ENCODE data around the gene FAM171A1. TPM values are rescaled to one million over a fixed set of nuclear protein-coding genes. Genes with fewer than 3 reads are reported as not detected.

The FAM171A1 gene
- total RNA-seq, 1 donor from 2014 or later: 8.6 TPM

DNA sequence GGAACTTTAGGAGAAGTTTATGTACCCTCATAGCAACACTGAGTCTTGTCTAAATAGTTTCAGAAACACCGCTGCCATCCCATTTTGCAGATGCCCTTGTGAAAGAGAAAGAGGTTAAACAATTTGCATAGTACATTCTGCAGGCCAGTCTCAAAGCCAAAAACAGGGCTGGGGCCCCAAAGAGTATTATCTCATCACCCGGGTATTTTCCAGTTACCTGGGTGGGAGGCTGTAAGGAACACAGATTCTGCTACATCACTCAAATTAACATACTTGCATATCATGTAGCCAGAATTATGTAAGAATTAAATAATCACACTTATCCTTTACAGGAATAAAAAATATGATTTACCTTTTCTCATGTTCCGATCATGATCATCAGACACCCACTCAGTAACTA, 3.1 kb upstream of the FAM171A1 start:
- no peak for DNase-seq (ENCODE audit: low spot score)
- ATAC-seq: no peak

DNA sequence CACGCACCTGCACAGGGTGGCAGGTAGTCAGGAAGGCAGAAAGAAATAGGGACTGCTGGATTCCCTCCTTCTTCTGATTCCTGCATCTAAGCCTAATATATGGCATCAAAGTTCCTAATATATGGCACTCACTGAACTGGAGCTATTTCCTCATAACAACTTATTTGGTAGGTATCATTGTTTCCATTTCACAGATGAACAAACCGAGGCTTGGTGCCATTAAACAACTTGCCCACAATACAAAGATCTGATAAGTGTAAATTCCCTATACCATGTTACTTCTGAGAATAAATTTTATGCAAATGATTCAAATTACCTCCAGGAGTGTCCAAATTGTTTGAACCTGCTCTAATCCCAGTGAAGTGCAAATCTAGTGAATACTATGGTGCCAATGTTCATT, 2.1 kb upstream of the FAM171A1 start:
- DNase-seq (ENCODE audit: low spot score) (no peak), ATAC-seq (no peak)

DNA sequence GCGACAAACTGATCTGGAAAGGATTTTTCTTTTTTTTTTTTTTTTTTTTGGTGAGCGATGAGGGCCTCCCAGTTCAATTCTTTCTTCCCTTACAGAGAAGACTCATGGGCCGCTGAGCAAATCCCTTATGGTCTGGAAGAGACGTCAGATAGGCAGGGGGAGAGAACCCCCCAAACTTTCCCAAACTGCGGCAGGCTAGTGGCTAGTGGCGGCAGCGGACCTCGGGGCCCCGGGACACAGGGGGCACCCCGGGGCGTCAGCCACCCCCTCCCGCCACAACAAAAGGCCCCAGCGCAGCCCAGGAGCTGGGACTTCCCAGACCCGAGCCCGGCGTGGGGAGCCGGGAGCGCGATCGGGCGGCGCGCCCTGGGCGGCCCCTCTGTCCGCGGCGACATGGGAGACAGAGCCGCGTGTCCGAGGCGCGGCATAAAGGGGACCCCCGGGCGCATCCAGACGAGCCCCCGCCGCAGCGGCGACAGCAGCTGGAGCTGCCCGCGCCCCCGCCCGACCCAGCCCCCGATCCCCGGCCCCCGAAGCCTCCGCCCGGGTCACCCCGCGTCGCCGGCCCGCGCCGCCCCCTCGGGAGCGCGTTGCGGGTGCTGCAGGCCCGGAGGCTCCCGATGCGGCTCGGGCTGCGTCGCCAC, 755 bp downstream of the FAM171A1 start:
- DNase-seq (ENCODE audit: low spot score) (no peak), ATAC-seq (peak; percentile 56)

DNA sequence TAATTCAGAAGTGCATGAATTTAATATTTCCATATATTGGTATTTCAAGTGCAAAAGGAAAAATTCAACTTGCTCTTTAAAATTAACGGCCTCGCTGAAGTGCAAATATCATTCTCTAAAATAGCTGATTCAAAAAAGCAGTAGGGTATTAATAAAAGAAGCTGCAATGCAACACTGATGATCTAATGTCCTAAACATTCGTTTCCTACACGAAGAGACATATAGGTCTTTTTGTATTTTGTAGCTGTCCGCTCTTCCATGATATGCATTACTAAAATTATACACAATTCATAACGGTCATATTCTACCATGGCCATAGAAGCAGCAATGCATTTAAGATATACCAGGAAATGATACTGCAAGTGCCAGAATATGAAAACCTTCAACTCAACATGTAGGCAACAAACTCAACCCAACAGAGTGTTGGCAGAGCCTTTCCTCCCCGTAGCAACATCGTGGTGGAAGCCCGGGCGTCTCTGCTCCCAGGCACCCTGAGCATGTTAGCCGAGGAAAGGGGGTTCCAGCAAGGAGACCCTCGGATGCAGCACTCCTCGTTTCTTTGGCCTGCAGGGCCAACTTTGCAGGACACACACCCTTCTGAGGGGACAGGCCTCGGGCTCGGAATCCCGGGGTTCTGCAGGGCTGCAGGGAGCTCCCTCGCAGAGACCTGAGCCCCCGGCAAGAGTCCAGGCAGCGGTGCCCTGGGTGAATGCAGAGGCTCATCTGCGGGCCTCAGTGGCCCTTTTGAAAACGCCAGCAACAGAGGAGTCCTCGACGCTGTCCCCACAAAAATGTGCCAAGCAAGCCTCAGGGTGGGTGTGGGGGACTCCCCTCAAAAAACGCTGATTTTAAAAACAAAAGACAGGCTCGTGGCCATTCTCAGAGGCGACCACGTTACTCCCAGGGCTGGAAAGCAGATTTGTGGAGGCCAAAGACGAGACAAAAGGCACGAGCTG, 1.6 kb downstream of the FAM171A1 start:
- DNase-seq (ENCODE audit: low spot score): no peak

DNA sequence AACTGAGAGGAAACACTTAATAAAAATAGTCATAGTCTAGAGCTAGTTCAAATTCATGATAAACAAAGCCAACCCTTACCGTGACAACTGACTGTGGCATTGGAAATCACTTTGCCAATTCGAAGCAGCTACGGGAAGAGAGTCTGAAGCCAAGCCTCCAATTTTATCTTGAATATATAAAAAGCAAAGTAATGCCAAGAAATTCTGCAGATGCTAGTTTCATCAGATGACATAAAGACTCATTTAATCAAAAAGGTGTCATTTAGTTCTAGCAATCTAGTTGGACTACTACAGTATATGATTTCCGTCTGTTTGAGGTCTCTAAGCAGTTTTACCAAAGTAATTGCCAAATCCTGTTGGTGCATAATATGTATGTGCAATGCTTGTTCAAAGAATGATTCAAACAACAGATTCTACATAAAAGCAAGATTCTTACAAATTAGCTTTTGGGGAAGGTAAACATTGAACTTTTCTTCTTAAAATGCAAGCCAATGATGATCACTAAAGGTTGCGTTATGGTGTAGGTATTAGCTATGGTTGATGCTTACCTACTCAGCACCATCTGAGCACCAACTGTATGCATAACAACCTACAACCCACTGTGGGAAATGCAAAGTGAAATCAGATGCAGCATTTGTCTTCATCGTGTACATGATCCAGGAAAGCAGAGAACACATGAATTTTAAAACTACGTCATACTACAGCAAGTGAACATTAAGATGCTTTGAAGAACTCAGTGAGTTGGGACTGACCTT, 2.8 kb downstream of the FAM171A1 start:
- DNase-seq (ENCODE audit: low spot score): no peak
- ATAC-seq: no peak

More for the DNA sequence above, 1.6 kb downstream of the FAM171A1 start:
- ATAC-seq: no peak

DNA sequence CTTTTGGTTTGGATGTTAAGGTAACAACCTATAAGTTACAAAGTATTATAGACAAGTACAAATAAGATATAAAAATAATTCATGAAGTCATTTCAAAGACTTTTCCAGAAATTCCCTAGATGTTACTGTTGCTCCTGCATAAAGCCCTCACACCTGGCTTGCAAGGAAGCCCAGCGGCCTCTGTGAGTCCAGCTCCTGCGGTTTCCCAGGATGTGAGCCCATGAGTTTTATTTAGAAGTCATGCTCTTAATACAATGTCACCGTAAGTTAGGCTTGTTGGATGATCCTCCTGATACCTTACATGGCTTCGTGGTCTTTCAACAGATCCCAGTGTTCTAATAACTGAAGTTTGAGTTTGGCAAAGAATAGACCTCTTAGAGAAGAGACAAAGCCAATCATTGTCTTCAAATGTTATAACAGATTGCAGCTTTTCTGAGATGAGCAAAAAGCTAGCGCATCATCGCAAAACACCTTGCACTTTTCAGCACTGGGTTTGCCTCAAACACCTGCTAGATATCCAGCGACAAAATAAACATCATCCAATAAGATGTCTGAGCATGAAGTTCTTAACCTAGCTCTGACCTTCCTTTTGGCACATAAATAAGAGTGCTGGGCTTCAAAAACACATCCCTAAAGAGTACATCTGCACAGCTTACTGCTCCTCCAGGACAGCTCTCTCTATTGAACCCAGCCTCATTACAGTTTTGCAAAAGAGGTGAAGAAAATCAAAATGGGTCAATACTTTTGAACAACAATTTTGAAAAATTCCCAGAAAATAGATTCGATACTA, 3.6 kb downstream of the FAM171A1 start:
- DNase-seq (ENCODE audit: low spot score) (no peak), ATAC-seq (no peak)

DNA sequence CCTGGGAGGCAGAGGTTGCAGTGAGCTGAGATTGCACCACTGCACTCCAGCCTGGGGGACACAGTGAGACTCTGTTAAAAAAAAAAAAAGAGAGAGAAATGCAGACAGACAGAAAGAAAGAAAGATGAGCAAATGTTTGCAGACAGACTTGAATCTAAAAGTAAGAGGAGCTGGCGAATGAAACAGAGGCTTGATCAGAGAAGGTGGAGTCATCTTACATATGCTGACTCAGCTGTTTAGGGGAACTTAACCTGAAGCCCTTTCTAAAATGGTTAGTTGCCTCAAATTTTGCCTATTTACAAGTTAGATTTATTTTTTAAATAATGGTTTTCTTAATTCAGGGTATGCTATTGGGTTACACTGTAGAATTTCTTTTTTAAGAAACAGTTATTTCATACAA, 5.4 kb downstream of the FAM171A1 start:
- no peak for DNase-seq (ENCODE audit: low spot score)
- ATAC-seq: no peak

DNA sequence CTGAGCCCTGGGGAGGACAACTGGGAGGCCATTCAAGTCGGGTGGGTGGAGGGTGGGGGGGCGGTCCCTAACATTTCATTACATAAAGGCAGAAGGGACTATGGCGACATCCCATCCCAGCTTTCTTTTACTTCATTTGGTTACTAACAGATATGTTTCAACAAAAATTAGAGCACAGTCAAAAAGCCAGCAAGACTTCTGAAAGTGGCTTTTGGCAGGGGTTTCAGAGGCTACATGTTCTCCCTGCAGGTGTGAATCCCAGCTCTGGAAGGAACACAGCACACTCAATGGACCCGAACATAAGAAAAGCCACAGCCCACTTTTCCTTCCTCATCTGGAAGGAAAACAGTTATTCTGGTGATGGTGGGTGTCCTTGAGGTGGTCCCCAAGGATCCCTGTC, 7.1 kb downstream of the FAM171A1 start:
- DNase-seq (ENCODE audit: low spot score) (no peak), ATAC-seq (no peak)

DNA sequence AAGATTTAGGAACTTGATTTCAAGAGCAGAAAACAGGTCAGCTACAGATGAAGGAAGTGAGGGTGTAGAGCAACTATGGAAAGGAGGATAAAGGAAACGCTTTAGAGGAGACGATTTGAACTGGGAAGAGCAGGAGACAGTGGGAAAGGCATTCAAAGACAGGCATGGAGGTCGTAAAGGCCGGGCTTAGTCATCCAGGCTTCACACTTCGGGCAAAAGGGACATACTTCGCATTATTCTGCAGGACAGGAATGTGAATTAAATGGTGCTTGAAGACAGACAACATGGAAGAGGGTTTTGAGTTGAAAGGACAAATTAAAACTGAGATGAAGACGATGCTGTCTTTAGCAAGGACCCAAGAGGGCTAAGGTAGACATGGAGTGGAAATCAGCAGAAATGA, 8.1 kb downstream of the FAM171A1 start:
- DNase-seq (ENCODE audit: low spot score) (no peak), ATAC-seq (no peak)

DNA sequence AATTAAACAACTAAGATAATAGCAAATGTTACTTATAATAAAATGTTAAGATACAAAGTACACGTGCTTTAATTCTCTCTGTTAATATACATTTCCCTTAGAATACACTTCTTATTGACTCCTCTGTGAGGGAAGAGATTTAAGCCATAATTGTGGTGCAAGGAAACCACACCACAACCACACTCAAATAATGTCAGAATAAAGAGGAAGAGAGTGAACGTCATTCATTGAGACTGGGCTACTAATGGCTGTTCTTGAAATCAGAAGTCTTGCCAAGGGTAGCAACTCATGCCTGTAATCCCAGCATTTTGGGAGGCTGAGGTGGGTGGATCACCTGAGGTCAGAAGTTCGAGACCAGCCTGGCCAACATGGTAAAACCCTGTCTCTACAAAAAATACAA, 10.0 kb downstream of the FAM171A1 start:
- ATAC-seq: no peak
- no peak for DNase-seq (ENCODE audit: low spot score)

DNA sequence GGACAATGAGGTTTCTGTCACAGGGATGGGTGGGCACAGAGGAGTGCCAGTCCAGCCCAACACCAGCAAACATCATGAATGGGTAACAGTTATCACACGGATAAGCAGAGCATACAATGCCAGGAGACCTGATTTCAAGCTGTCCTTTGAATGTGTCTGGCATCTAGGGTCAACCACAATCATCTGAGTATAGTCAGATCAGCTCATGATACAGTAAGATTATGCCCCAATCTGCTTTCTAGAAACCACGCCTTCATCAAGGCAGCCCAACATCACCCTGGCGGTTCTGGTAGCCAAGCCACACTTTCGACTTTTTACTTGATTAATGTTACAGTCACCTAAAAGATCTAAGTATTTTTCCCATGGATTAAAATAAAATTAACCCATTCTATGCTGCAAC, 10.5 kb downstream of the FAM171A1 start:
- no peak for DNase-seq (ENCODE audit: low spot score)
- ATAC-seq: no peak

DNA sequence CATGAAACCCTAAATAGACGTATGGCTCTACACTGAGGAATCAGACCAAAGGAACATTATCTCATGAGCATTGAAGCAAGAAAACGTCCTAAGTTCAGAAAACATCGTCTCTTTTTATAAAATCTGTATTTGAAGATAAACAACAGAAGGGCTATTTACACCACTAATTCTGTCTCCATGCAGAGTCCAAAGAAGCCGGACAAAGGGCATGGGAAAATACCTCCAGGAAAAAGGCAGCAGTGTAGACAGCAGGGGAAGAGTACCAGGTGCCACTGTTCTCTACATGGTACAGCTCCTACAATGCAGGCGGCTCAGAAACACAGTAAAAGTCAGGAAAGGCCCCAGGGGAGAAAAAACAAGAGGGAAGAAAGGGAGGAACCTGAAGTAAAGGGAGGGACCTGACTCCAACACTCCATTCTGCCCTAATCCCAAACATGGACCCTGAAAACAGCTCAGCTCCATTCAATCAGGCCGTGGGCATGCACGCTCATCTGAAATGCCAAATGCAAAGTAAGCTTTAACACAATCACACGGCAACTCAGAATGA, 17.5 kb downstream of the FAM171A1 start:
- DNase-seq (ENCODE audit: low spot score) (no peak), ATAC-seq (peak; percentile 73)

DNA sequence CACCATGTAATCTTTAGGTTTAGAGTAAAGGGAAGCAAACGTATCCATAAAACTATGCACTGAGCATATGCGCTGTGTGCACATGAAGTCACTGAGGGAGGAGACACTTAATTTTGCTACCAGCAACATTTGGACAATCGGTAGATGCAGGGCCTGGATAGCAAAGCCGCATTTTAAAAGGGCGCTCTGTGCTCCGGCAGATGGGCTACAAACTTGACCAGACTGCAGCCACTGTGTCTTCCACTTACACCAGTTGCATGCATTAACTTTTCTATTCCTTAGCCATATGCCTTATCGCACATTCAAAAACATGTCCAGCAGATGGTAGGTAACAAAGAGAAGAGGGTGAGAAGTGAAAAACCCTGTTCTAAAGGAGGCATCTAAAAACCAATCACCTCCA, 18.3 kb downstream of the FAM171A1 start:
- no peak for ATAC-seq

DNA sequence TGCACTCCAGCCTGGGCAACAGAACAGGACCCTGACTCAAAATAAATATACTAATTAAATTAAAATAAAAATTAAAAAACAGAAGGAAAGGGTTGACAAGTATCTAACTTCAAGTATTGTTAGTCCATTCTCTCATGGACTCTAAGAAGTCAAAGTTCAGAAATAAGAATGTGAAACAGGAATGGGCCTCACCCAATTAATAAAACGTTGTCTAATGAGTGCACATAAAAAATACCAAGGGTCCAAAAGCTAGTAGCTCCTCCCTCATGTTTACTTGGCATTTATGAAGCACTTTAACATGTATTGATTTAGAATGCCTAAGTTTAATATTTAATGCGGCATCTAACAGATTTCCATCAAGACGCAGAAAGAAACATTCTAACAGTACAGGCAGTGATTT, 18.9 kb downstream of the FAM171A1 start:
- ATAC-seq (no peak), DNase-seq (ENCODE audit: low spot score) (no peak)

More for the DNA sequence above, 18.3 kb downstream of the FAM171A1 start:
- no peak for DNase-seq (ENCODE audit: low spot score)

DNA sequence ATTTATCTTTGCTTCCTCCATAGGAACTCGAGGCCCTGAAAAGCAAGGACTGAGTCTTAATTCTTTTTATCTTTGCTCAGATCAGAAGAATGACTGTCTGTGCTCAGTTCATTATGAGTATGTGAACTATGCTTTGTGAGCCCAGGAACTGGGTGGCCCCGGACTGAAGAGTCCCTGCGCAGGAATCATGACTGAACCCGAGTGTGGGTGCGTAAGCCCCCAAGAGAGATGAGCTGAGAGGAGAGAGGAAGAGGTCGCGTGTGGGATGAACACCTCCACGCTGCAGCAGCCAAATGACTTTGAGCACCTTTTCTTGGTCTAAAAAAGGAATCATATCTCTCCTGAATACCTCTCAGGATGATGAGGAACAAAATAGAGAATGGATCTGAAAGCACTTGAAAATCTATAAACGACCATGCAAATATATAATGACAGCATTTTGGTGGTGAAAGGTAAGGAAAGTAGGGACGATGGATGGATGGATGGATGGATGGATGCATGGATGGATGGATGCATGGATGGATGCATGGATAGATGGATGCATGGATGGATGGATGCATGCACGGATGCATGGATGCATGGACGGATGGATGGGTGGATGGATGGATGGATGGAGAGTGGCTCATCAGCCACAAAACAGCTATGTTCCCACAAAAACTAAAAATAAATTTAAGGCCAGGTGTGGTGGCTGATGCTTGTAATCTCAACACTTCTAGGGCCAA, 19.8 kb downstream of the FAM171A1 start:
- no peak for ATAC-seq

DNA sequence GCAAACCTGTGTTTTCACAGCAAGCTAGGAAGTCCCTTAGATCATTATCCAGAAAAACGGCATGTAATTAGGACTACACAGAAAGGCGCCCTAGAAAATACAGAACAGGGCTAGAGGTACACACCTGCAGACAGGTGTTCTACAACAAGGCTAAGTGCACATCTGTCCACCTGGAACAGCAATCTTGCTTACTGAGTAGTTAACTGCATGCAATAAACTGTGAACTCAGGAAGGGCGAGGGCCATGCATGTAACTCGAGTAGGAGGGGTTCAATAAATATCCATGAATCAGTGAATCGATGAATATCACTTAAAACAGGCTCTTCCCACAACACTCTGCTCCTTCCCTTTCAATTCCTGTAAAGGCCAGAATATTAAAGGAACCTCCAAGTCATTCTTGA, 22.0 kb downstream of the FAM171A1 start:
- DNase-seq (ENCODE audit: low spot score) (no peak), ATAC-seq (no peak)

More for the DNA sequence above, 19.8 kb downstream of the FAM171A1 start:
- no peak for DNase-seq (ENCODE audit: low spot score)

DNA sequence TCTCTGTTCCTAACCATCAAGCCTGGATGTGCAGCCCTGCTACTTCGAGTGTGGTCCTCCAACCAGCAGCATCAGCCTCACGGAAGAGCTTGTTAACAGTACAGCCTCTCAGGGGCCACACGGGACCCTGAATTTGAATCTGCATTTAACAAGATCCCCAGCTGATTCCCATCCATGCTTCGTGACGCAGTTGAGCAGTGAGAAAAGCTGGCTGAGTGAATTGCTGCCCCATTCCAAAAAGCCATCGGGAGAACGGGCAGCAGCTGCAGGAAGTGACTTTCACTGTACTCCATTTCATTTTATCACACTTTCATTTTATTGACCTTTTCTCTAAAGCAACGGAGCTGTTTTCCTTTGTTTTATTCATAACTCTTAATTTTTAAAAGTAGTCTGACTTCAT, 22.5 kb downstream of the FAM171A1 start:
- no peak for DNase-seq (ENCODE audit: low spot score)
- ATAC-seq: no peak

DNA sequence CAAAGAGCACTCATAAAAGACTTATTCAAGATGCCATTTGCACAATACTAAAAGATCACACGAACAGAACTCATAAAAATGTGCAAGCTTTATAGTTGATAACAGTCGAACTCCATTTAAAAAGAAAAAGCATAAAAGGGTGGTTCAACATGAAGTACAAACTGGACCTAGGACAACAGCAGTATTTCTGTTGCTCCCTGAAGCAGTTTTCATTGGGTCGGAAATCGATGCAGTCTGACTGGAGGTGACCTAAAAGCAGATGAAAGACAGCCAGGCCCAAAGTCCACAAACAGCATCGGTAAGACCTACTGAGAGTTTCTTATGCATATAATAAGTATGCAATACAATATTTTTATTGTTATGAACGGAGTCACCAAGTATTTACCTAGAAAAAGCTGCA, 23.9 kb downstream of the FAM171A1 start:
- ATAC-seq: no peak
- DNase-seq (ENCODE audit: low spot score): no peak

DNA sequence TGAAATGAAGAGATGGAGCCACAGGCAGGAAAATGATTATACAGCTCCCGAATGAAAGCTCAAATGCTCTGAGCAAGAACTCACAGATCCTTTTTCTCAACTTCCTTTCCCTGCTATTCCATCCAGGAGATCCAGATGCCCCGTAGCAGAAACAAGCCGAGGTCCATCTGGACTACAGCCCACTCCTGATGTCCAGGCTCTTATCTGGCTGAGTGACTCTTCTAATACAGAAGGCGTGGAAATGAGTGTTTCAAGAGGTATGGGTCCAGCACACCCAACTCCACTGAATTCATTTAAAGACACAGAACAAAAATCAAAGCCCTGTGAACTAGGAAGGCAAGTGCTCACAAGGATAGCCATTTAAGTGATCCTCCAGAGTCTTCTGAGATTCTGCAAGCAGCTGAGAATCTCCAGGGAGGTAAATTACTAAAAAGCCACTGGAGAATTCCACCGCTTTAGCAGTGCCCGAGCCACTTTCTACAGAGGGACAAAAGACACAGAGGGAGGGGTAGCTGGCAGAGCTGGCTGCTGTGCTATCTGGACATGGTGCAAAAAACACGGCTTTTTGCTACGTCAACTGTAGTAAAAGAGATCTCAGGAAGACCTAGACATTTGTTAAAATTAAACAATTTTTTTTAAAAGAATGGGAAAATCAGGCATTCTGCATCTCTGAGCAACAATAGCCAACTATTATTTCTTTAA, 24.5 kb downstream of the FAM171A1 start:
- ATAC-seq (peak; percentile 73), DNase-seq (ENCODE audit: low spot score) (no peak)
